Omental fat pad (tissue), 4 donors: ENCODE data around the gene ENTPD2. TPM values are rescaled to one million over a fixed set of nuclear protein-coding genes. Genes with fewer than 3 reads are reported as not detected.

Source experiments
- ATAC-seq: fragments of 150-250 bp; one replicate; pipeline ENCODE4 v1.9.1; 2016; ENCODE audit warnings: mild to moderate bottlenecking, moderate library complexity; ENCODE audit not compliant: low FRiP score
- DNase-seq: peaks from one replicate; pipeline ENCODE4 v3.0.0-alpha.2; 2019; ENCODE audit warnings: low spot score
- CTCF ChIP-seq, 3 donors: fragments of 450-650 bp; IDR thresholded peaks; one replicate each; pipeline ENCODE4 v1.5.1; 2016 to 2017; ENCODE audit warnings: antibody characterized with exemption in 3 of 3, mild to moderate bottlenecking in 3 of 3, moderate library complexity in 2 of 3
- small RNA-seq: library from RNA; depleted of rRNA; stranded (forward); fragments of <200 nt; gene quantifications from one replicate; pipeline ENCODE3, GENCODE V24; 2016
- total RNA-seq, 4 donors: library from RNA; depleted of rRNA; stranded (reverse); fragments of >200 nt; gene quantifications; one replicate each; pipeline ENCODE4 v1.1.0, GENCODE V29; 2016

ENTPD2 gene
- total RNA-seq, 4 donors from 2014 or later, result 0.25 to 0.72 (median 0.28) TPM; not detected in 1

GRCh38 chr9:137000177-137000930 is 53.5 kb downstream of the ENTPD2 start:
- TF ChIP-seq CTCF (IDR thresholded peaks at IDR 0.05), result no peak
- ATAC-seq, result no peak
- DNase-seq, result no peak

Small RNA genes lying within 50 kb of the gene (small RNA-seq; reads per million reads assigned to genes)
- gene RF00153, result not detected

Other genes with a start within 250 kb of the ENTPD2 start
- 10 to 100 TPM; 33.7 to 46.9 (median 44.9) TPM for gene RABL6, start 246.1 kb downstream of the ENTPD2 start, total RNA-seq
- gene AJM1, start 211.6 kb downstream of the ENTPD2 start, total RNA-seq, result 1 to 10 TPM in 1 of 4 donors, under 1 TPM in 3; 0.72 to 2.5 (median 0.78) TPM
- 10 to 100 TPM; 27.1 to 53.9 (median 40.9) TPM for gene PHPT1, start 204.7 kb downstream of the ENTPD2 start, total RNA-seq
- 1 to 10 TPM; 1.4 to 3.9 (median 1.7) TPM for gene MAMDC4, start 201.7 kb downstream of the ENTPD2 start, total RNA-seq
- 100 to 1,000 TPM; 281 to 323 (median 308) TPM for gene EDF1, start 187.8 kb downstream of the ENTPD2 start, total RNA-seq
- 1 to 10 TPM; 3.2 to 9.1 (median 5.1) TPM for gene TRAF2, start 167.5 kb downstream of the ENTPD2 start, total RNA-seq
- 100 to 1,000 TPM; 154 to 242 (median 185) TPM for gene FBXW5, start 109.3 kb downstream of the ENTPD2 start, total RNA-seq
- gene C8G, start 108.8 kb downstream of the ENTPD2 start, total RNA-seq, result 1 to 10 TPM in 1 of 4 donors, not detected in 3; 4.3 TPM
- under 1 TPM in 1 of 4 donors, not detected in 3; 0.46 TPM for gene LCN12, start 101.8 kb downstream of the ENTPD2 start, total RNA-seq
- 100 to 1,000 TPM in 2 of 4 donors, 10 to 100 TPM in 2; 76.9 to 173 (median 118) TPM for gene PTGDS, start 76.6 kb downstream of the ENTPD2 start, total RNA-seq
- gene LCNL1, start 71.1 kb downstream of the ENTPD2 start, total RNA-seq, result under 1 TPM in 3 of 4 donors, not detected in 1; 0.28 to 0.47 (median 0.36) TPM
- 10 to 100 TPM; 22.0 to 37.0 (median 31.6) TPM for gene PAXX, start 61.6 kb downstream of the ENTPD2 start, total RNA-seq
- gene CLIC3, start 57.5 kb downstream of the ENTPD2 start, total RNA-seq, result 1 to 10 TPM in 3 of 4 donors, under 1 TPM in 1; 0.95 to 9.7 (median 4.7) TPM
- gene ABCA2, start 25.8 kb downstream of the ENTPD2 start, total RNA-seq, result 10 to 100 TPM; 15.4 to 31.5 (median 25.9) TPM
- 1 to 10 TPM in 1 of 4 donors, under 1 TPM in 2, not detected in 1; 0.19 to 3.6 (median 0.31) TPM for gene FUT7, start 22.0 kb downstream of the ENTPD2 start, total RNA-seq
- 10 to 100 TPM; 37.2 to 70.5 (median 58.5) TPM for gene NPDC1, start 7.9 kb downstream of the ENTPD2 start, total RNA-seq
- gene SAPCD2, start 16.5 kb upstream of the ENTPD2 start, total RNA-seq, result 1 to 10 TPM in 1 of 4 donors, under 1 TPM in 2, not detected in 1; 0.13 to 1.8 (median 0.37) TPM
- 10 to 100 TPM in 2 of 4 donors, 1 to 10 TPM in 2; 5.2 to 12.8 (median 9.7) TPM for gene UAP1L1, start 23.5 kb upstream of the ENTPD2 start, total RNA-seq
- gene MAN1B1, start 32.9 kb upstream of the ENTPD2 start, total RNA-seq, result 10 to 100 TPM; 30.2 to 39.9 (median 33.9) TPM
- gene DPP7, start 60.7 kb upstream of the ENTPD2 start, total RNA-seq, result 100 to 1,000 TPM in 3 of 4 donors, 10 to 100 TPM in 1; 91.8 to 132 (median 119) TPM
- gene GRIN1, start 85.1 kb upstream of the ENTPD2 start, total RNA-seq, result not detected
- gene LRRC26, start 116.0 kb upstream of the ENTPD2 start, total RNA-seq, result not detected
- gene TMEM210, start 118.0 kb upstream of the ENTPD2 start, total RNA-seq, result not detected
- gene ANAPC2, start 134.5 kb upstream of the ENTPD2 start, total RNA-seq, result 10 to 100 TPM; 17.4 to 38.8 (median 22.8) TPM
- gene SSNA1, start 134.6 kb upstream of the ENTPD2 start, total RNA-seq, result 10 to 100 TPM; 51.2 to 78.2 (median 67.1) TPM
- gene TPRN, start 146.7 kb upstream of the ENTPD2 start, total RNA-seq, result 1 to 10 TPM; 3.6 to 6.5 (median 4.9) TPM
- 10 to 100 TPM; 21.6 to 29.1 (median 27.1) TPM for gene TMEM203, start 151.6 kb upstream of the ENTPD2 start, total RNA-seq
- gene NDOR1, start 151.6 kb upstream of the ENTPD2 start, total RNA-seq, result 1 to 10 TPM; 5.6 to 6.6 (median 6.1) TPM
- gene RNF208, start 168.2 kb upstream of the ENTPD2 start, total RNA-seq, result 1 to 10 TPM in 1 of 4 donors, under 1 TPM in 2, not detected in 1; 0.65 to 1.0 (median 0.72) TPM
- under 1 TPM in 3 of 4 donors, not detected in 1; 0.36 to 0.65 (median 0.38) TPM for gene CYSRT1, start 171.1 kb upstream of the ENTPD2 start, total RNA-seq
- gene RNF224, start 173.4 kb upstream of the ENTPD2 start, total RNA-seq, result under 1 TPM in 1 of 4 donors, not detected in 3; 0.19 TPM
- gene SLC34A3, start 176.8 kb upstream of the ENTPD2 start, total RNA-seq, result not detected
- gene TUBB4B, start 187.2 kb upstream of the ENTPD2 start, total RNA-seq, result 100 to 1,000 TPM; 197 to 452 (median 288) TPM
- under 1 TPM in 1 of 4 donors, not detected in 3; 0.56 TPM for gene STPG3, start 197.2 kb upstream of the ENTPD2 start, total RNA-seq
- gene NELFB, start 201.3 kb upstream of the ENTPD2 start, total RNA-seq, result 10 to 100 TPM; 22.2 to 42.8 (median 34.2) TPM
- gene TOR4A, start 223.7 kb upstream of the ENTPD2 start, total RNA-seq, result 10 to 100 TPM in 3 of 4 donors, 1 to 10 TPM in 1; 9.8 to 17.7 (median 11.6) TPM
- gene NRARP, start 248.2 kb upstream of the ENTPD2 start, total RNA-seq, result 10 to 100 TPM in 1 of 4 donors, 1 to 10 TPM in 3; 4.6 to 12.3 (median 7.2) TPM